ENCODE results near the gene GBE1.

GBE1 gene

DNA sequence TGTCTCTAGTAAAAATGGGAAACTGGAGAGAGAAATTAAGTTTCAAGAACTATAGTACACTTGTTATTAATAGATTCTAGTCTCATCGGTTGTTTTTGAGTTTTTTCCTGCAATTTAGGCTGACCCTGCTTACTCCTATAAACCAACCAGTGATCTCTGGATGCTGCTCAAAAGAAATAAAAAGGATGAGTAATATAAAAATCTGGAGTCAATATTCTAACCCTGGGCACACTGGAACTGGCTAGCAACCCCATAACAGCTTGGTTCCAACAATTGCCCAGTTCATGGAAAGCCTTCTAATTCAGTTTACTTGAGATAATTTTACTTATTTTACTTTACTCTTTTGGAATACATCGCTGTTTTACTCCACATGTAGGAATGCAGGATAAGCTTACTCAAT, 211.6 kb downstream of the GBE1 start:
- Histone ChIP-seq H3K27me3 (replicated peaks) (no peaks in the 10 kb centered on the region), H3K27ac (no peak overlapping the region), H3K4me3 (ENCODE audit: low read depth, low read length) (no peak overlapping the region), H3K36me3 (replicated peaks) (no peaks in the 10 kb centered on the region)
- DNase-seq = no peak
- in situ Hi-C loops (cut with HindIII; ENCODE audit: low pct_ligation_motif_present, low sequenced_read_pairs) = no loop called here
- TF ChIP-seq, protein P1, sequence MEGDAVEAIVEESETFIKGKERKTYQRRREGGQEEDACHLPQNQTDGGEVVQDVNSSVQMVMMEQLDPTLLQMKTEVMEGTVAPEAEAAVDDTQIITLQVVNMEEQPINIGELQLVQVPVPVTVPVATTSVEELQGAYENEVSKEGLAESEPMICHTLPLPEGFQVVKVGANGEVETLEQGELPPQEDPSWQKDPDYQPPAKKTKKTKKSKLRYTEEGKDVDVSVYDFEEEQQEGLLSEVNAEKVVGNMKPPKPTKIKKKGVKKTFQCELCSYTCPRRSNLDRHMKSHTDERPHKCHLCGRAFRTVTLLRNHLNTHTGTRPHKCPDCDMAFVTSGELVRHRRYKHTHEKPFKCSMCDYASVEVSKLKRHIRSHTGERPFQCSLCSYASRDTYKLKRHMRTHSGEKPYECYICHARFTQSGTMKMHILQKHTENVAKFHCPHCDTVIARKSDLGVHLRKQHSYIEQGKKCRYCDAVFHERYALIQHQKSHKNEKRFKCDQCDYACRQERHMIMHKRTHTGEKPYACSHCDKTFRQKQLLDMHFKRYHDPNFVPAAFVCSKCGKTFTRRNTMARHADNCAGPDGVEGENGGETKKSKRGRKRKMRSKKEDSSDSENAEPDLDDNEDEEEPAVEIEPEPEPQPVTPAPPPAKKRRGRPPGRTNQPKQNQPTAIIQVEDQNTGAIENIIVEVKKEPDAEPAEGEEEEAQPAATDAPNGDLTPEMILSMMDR (IDR thresholded peaks at IDR 0.05; ENCODE audit: low read depth, low read length, missing control alignments) = no peak

DNA sequence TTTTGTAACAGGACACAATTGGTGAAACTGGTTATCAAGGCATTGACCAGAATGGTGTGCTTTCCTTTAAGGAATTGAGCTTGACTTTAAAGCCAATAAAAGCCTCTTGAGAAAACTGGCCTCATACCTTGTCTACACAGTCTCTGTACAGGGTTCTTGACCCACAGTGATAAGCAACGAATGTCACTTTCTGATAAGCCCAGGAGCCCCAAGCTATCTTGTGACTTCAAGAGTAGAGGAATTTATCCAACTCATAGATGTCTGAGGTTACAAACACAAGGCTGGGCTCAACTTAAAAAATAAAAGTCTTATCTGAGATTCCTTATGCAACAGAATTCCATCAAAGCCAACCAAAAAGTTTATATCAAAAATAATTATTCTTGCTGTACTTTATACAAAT, 212.1 kb downstream of the GBE1 start:
- DNase-seq = no peak
- in situ Hi-C loops (cut with HindIII; ENCODE audit: low pct_ligation_motif_present, low sequenced_read_pairs) = no loop called here
- H3K27me3 ChIP-seq (replicated peaks) = no peaks in the 10 kb centered on the region
- no peak overlapping the region for H3K4me3 ChIP-seq (ENCODE audit: low read depth, low read length)
- no peak overlapping the region for H3K27ac ChIP-seq
- no peaks in the 10 kb centered on the region for H3K36me3 ChIP-seq (replicated peaks)
- TF ChIP-seq, protein P1 (IDR thresholded peaks at IDR 0.05; ENCODE audit: low read depth, low read length, missing control alignments) = no peak

DNA sequence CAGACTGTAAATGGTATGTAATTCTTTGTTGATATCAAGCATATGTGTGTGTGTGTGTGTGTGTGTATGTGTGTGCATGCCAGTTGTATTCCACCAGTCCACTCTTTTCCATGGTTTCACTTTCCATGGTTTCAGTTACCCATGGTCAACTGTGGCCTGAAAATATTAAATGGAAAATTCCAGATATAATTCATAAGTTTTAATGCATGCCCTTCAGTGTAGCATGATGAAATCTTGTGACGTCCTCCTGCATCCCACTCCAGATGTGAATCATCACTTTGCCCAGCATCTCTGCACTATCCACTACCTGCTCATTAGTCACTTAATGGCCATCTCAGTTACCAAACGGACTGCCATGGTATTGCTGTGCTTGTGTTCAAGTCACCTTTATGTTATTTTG, 215.9 kb downstream of the GBE1 start:
- in situ Hi-C loops (cut with HindIII; ENCODE audit: low pct_ligation_motif_present, low sequenced_read_pairs) = no loop called here

DNA sequence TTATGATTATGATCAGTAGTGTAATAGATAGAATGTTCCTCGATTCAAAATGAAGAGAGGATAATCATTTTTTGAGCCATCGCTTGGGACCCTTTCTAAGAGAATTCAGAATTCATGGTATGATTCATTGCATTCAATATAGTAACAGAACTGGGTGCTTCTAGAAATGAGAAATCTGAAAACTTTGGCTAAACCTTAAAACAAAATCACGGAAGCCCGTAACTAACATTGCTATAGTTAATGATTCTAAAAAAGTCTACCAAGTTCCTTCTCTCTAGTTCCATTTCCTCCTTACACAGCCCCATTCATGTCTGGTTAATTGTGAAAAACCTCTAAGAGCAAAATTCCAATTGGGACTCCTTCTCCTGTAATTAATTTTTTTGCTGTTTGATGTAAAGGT, 217.1 kb downstream of the GBE1 start:
- no peak for DNase-seq
- TF ChIP-seq, protein P1 (IDR thresholded peaks at IDR 0.05; ENCODE audit: low read depth, low read length, missing control alignments) = no peak
- no peak overlapping the region for H3K4me3 ChIP-seq (ENCODE audit: low read depth, low read length)
- H3K36me3 ChIP-seq (replicated peaks) = no peaks in the 10 kb centered on the region
- in situ Hi-C loops (cut with HindIII; ENCODE audit: low pct_ligation_motif_present, low sequenced_read_pairs) = no loop called here
- no peaks in the 10 kb centered on the region for H3K27me3 ChIP-seq (replicated peaks)
- no peak overlapping the region for H3K27ac ChIP-seq

More for the DNA sequence above, 215.9 kb downstream of the GBE1 start:
- no peak overlapping the region for H3K4me3 ChIP-seq (ENCODE audit: low read depth, low read length)
- no peak overlapping the region for H3K27ac ChIP-seq
- DNase-seq = no peak
- TF ChIP-seq, protein P1 (IDR thresholded peaks at IDR 0.05; ENCODE audit: low read depth, low read length, missing control alignments) = no peak
- H3K36me3 ChIP-seq (replicated peaks) = no peaks in the 10 kb centered on the region
- no peaks in the 10 kb centered on the region for H3K27me3 ChIP-seq (replicated peaks)

DNA sequence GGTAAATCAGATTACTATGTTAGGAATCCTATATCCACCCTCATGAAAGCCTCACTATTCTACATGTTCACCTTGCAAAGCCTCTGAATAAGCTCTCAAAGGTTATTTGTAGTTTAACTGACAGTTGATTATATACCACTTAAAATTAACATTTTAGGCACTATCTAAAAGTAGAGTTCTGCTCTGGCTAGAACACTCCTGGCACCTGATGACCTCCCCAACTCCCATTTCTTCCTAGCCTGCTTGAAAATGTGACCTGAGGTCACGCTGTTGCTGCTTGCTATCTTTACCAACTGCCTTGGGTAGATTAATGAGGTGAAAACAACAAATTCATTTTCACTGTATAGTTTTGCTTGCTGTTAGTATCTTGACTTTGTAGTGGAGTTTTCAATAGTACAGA, 220.7 kb downstream of the GBE1 start:
- DNase-seq = no peak
- H3K27ac ChIP-seq = no peak overlapping the region
- in situ Hi-C loops (cut with HindIII; ENCODE audit: low pct_ligation_motif_present, low sequenced_read_pairs) = no loop called here
- no peaks in the 10 kb centered on the region for H3K27me3 ChIP-seq (replicated peaks)
- no peak overlapping the region for H3K4me3 ChIP-seq (ENCODE audit: low read depth, low read length)
- H3K36me3 ChIP-seq (replicated peaks) = no peaks in the 10 kb centered on the region
- TF ChIP-seq, protein P1 (IDR thresholded peaks at IDR 0.05; ENCODE audit: low read depth, low read length, missing control alignments) = no peak

DNA sequence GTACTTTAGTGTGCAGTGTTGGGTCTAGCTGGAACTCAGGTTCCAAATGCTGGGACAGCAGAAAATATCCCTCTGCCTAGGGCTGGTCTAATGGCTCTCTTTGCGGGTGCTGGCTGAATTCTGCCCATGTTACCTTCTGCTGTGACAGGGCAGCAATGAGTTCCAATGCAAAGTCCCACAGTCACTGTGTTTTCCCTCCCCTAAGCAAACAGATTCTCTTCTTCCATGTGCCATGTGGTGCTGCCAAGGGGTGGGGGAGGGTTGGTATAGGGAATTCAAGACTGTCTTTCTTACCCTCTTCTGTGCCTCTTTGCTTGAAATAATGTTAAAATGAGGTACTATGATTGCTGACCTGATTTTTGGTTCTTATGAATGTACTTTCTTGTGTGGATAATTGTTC, 229.6 kb downstream of the GBE1 start:
- Histone ChIP-seq H3K4me3 (ENCODE audit: low read depth, low read length) (no peak overlapping the region), H3K27ac (no peak overlapping the region), H3K27me3 (replicated peaks) (no peaks in the 10 kb centered on the region), H3K36me3 (replicated peaks) (no peaks in the 10 kb centered on the region)
- no peak for DNase-seq
- TF ChIP-seq, protein P1 (IDR thresholded peaks at IDR 0.05; ENCODE audit: low read depth, low read length, missing control alignments) = no peak
- in situ Hi-C loops (cut with HindIII; ENCODE audit: low pct_ligation_motif_present, low sequenced_read_pairs) = no loop called here
